Thoracic aorta (tissue), 2 donors: Measurements from ENCODE around the gene UBAP2. TPM values are rescaled to one million over a fixed set of nuclear protein-coding genes. Genes with fewer than 3 reads are reported as not detected.

ENCODE experiments used
- ATAC-seq: fragments of 150-250 bp; one replicate; pipeline ENCODE4 v1.8.0; 2017; ENCODE audit warnings: low read depth; ENCODE audit not compliant: insufficient number of reproducible peaks, low FRiP score
- DNase-seq: peaks from one replicate; pipeline ENCODE4 v3.0.0-alpha.2; 2020; ENCODE audit warnings: low spot score
- H3K27ac ChIP-seq, 2 donors: fragments of 200-600 bp; sonication (generic); 1 replicate in 1 of 2; 2 replicates in 1 of 2; pipeline ENCODE4 v1.5.1; 2016; ENCODE audit warnings: mild to moderate bottlenecking in 2 of 2, moderate library complexity in 2 of 2
- H3K27me3 ChIP-seq: fragments of 200-600 bp; sonication (generic); replicated peaks from 2 replicates; pipeline ENCODE4 v1.6.0; 2016; ENCODE audit warnings: mild to moderate bottlenecking; ENCODE audit not compliant: insufficient read depth
- H3K36me3 ChIP-seq: fragments of 200-600 bp; sonication (generic); one replicate; pipeline ENCODE4 v1.5.1; 2016
- H3K4me1 ChIP-seq, 2 donors: fragments of 200-600 bp; sonication (generic); 1 replicate in 1 of 2; 2 replicates in 1 of 2; pipeline versions ENCODE4 v1.5.1 to v1.6.0; 2016; ENCODE audit warnings: low read depth in 2 of 2, mild to moderate bottlenecking in 1 of 2; ENCODE audit not compliant: control insufficient read depth in 1 of 2
- H3K4me3 ChIP-seq: fragments of 200-600 bp; sonication (generic); 2 replicates; pipeline ENCODE4 v1.5.1; 2016; ENCODE audit warnings: mild to moderate bottlenecking
- H3K9me3 ChIP-seq: fragments of 200-600 bp; sonication (generic); 2 replicates; pipeline ENCODE4 v1.5.1; 2016
- total RNA-seq, 2 donors: library from RNA; depleted of rRNA; stranded (reverse); fragments of >200 nt; gene quantifications; one replicate each; pipeline versions ENCODE4 v1.1.0 to v1.2.3, GENCODE V29; 2016
- TF ChIP-seq, protein P1 (sequence below): fragments of 200-600 bp; sonication (generic); IDR thresholded peaks from one replicate; pipeline ENCODE4 v1.5.1; 2019; ENCODE audit warnings: antibody characterized with exemption

The UBAP2 gene
- total RNA-seq, 2 donors from 2014 or later, result 21.3 to 29.9 TPM

DNA sequence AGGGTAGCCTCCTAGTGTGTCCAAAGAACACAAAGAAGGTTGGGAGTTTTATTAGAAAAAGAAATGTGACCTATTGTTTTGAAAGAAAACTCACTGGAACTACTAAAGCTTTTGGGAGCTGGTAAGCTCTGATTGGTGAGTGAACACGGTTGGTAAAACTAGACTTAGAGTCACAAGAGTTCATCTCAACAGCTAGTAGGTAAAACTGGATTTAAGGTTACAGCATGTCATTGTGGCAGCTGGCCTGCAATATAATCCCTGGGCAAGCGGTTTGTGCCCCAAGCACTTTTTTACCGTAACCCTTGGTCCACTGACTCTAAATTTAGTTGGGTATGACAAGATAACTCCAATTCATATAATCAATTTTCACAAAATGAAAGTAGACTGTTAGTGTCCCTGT lies 47.4 kb downstream of the UBAP2 start:
- Histone ChIP-seq H3K27ac (no peak overlapping the region), H3K4me1 (no peaks in the 10 kb centered on the region), H3K27me3 (no peaks in the 10 kb centered on the region), H3K9me3 (no peaks in the 10 kb centered on the region), H3K4me3 (no peak overlapping the region), H3K36me3 (no peaks in the 10 kb centered on the region)
- TF ChIP-seq, protein P1, sequence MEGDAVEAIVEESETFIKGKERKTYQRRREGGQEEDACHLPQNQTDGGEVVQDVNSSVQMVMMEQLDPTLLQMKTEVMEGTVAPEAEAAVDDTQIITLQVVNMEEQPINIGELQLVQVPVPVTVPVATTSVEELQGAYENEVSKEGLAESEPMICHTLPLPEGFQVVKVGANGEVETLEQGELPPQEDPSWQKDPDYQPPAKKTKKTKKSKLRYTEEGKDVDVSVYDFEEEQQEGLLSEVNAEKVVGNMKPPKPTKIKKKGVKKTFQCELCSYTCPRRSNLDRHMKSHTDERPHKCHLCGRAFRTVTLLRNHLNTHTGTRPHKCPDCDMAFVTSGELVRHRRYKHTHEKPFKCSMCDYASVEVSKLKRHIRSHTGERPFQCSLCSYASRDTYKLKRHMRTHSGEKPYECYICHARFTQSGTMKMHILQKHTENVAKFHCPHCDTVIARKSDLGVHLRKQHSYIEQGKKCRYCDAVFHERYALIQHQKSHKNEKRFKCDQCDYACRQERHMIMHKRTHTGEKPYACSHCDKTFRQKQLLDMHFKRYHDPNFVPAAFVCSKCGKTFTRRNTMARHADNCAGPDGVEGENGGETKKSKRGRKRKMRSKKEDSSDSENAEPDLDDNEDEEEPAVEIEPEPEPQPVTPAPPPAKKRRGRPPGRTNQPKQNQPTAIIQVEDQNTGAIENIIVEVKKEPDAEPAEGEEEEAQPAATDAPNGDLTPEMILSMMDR, result no peak
- DNase-seq (no peak), ATAC-seq (no peak)

DNA sequence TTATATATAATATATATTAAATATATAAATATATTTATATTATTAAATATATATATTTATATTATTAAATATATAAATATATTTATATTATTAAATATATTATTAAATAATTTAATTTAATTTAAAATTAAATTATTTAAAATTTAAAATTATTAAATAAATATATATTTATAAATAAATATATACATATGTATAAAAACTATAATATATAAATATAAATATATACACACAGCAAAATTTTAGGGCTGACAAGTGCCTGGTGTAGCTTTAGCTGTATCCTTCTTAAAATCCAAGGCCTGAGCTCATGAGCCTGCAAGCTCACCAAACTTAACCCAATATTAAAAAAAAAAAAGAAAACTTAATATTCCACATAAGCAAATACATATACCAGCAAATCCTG lies 53.2 kb downstream of the UBAP2 start:
- Histone ChIP-seq H3K9me3 (no peaks in the 10 kb centered on the region), H3K4me3 (no peak overlapping the region), H3K27ac (no peak overlapping the region), H3K36me3 (peaks cover 3% of the 10 kb centered on the region), H3K27me3 (no peaks in the 10 kb centered on the region), H3K4me1 (no peaks in the 10 kb centered on the region)
- no peak for ATAC-seq
- TF ChIP-seq, protein P1, result no peak
- no peak for DNase-seq

DNA sequence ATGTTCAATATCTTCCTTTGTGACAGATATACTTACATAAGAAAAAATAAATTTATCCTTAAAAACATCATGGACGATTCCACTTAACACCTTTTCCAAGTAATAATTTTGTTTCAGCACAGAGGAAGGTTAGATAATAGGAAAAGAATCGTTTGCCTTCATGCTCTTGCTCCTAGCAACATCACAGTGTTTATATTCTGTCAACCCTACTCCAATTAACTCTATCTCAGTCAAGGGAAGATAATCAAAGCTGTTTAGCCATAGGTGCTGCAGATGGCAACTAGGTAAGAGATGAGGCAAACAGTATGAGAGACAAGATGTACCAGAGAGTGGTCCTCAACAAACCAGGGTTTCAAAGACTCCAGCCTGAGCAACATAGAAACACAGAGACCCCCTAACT lies 55.6 kb downstream of the UBAP2 start:
- Histone ChIP-seq H3K4me1 (no peaks in the 10 kb centered on the region), H3K9me3 (no peaks in the 10 kb centered on the region), H3K27ac (no peak overlapping the region), H3K27me3 (no peaks in the 10 kb centered on the region), H3K36me3 (peaks cover 8% of the 10 kb centered on the region), H3K4me3 (no peak overlapping the region)
- ATAC-seq (no peak), DNase-seq (no peak)
- TF ChIP-seq, protein P1, result no peak

DNA sequence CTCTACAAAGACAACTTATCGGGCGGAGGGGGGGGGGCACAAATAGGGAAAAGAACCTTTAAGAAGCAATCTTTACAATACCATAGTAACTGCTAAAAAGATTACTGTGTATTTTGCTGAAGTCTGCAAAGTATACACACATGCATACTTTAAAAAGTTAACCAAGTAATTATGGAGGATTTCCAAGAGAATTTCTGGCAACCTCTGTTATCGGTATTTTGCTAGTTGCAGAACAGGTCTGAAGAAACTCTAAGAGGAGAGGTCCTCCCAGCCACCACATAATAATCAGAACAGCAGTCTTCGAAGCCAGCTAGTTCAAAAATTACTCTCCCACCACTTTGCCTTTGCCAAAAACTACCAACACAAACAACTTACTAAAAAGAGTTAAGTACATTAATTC lies 56.1 kb downstream of the UBAP2 start:
- Histone ChIP-seq H3K9me3 (no peaks in the 10 kb centered on the region), H3K4me3 (no peak overlapping the region), H3K27me3 (no peaks in the 10 kb centered on the region), H3K36me3 (peaks cover 8% of the 10 kb centered on the region), H3K4me1 (no peaks in the 10 kb centered on the region), H3K27ac (no peak overlapping the region)
- ATAC-seq (no peak), DNase-seq (no peak)
- TF ChIP-seq, protein P1, result no peak

DNA sequence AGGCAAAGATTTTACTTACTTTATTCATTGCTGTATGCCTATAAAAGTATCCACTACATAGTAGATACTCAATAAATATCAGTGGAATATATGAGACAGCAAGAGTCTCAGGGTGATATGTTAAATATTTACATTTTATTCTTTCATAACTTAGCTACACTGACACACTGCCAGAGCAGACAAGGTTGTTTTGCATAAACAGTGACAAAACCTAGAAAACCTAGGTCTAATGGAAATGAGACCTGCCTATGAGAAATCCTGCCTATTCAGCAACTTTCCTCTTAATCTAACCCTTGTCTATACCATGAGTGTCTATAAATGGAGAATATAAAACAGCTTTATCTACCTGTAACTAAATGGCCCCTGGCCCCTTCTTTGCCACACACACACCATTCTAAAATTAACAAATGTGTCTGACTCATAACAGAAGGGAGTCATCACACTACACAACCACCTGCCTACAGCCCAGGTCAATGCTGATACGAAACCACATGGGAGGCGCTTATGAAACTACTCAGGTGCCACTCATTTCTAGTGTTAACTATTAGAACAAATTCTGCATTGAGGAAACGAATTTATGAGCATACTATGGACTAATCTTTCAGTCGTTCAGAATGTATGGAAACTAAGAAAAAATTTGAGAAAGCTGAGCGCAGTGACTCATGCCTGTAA lies 60.3 kb downstream of the UBAP2 start:
- H3K36me3 ChIP-seq, result peaks cover 28% of the 10 kb centered on the region
- no peak overlapping the region for H3K27ac ChIP-seq
- no peak for ATAC-seq
- H3K9me3 ChIP-seq, result no peaks in the 10 kb centered on the region
- H3K4me1 ChIP-seq, result no peaks in the 10 kb centered on the region
- H3K4me3 ChIP-seq, result no peak overlapping the region
- H3K27me3 ChIP-seq, result no peaks in the 10 kb centered on the region
- no peak for DNase-seq
- TF ChIP-seq, protein P1, result no peak
